Suppressor macrophage (primary cell): ENCODE data around the gene HLA-DMA.

Experiments
- DNase-seq, 4 experiments: peaks; one replicate each; pipeline ENCODE4 v3.0.0-alpha.2; 2020 to 2022

HLA-DMA gene

DNA sequence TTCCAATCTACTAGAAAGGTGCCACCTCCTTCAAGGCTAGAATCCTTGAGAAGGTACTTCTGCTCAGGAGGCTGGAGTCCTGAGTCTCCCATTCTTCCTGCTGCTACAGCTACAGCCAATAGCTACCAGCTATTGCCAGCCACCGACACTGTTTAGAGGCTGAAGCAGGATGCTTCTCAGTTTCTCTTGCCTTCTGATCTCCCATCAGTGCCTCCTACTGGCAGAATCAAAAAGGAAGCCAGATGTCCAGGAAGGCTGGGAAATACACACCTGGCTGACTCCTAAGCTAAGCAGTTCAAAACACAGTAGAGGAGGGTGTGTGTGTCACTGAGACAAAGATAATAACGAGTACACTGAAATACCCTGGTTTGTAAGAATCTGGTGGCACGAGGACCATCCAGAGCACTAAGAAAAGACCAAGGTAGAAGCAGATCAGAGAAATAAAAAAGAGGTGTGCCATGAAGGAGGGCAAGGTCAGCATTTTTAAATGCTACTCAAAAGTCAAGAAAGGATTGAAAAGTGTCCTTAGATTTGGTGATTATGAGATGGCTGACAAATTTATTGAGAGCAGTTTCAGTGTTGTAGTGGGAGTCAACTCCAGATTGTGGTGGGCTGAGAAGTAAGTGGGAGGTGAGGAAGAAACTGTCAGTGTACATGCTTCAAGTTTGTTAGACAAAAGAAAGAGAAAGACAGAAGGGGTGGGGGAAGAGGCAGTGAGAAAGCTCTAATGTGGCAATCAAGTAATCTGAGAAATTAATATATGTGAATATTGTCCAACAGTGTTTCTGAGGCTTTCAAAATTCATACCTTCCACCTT is 2.3 kb upstream of the HLA-DMA start:
- peak in 2 of 4 experiments; percentile 23 to 41 for DNase-seq

DNA sequence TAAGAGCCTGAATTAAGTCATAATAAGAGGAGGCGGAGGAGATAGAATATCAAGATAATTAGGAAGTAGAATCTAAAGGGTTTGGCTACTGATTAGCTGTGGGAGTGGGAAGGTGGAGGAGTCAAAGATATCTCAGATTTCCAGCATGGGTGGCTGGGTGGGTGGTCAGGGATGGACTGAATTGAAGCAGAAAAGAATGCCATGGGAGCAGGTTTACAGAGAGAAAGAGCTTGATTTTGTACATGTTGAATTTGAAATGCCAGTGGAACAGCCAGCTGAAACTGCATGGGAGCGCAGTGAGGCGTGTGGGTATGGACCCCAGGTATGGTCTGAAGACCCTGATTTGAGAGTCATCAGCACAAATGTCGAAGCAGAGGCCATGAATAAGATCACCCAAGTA is 1.4 kb upstream of the HLA-DMA start:
- DNase-seq: no peak

DNA sequence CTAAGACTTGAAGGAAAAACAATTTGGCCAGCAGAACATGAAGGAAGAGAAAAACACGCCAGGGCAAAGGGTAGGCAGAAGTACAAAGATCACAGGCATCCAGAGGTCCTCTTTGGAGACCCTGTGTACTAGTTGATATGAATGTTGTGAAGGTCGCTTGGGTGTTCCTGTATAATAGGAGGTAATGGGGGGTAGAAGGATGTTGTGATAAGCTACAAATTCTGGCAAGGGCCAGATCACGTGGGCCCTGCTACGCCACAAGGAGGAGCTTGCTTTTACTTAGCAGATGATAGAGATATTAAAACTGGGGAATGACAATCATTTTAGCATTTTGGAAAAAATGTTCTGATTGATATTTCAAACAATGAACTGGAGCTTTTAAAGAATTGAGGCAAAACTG is 878 bp upstream of the HLA-DMA start:
- DNase-seq: no peak

DNA sequence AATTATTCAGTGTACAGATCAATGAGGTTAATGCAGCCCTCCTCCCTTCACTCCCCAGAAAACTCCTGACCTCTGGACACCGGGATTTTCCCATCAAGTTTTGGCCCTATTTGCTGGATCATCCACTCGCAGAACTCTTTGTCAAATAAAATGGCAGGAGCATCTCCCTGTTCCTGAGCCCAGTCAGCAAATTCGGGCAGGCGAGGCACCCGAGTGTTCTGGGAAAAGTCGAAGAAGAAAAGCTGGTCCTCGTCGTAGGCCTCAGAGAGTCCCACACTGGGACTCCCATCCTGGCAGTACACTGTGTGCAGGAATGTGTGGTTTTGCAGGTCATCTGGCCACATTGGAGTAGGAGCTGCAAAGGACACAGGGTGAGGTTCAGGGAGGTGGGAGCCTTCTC is 2.4 kb downstream of the HLA-DMA start:
- no peak for DNase-seq

DNA sequence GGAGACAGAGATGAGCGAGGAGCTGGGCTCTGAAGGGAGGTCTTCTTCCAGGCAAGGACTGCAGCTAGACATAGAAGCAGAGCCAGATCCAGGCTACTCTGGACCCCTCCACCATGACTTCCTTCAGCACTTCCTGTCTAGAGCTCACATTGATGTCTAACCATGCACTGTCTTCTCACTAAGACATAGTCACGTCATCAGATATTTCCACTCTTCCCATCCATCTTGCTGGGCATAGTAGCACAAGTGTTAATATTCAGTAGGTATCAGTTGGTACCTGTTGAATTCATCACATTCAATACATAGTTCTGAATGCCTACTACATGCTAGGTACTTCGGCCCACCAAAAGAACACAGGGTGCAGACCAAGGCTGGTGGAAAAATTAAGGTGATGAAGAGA is 2.9 kb downstream of the HLA-DMA start:
- no peak for DNase-seq

DNA sequence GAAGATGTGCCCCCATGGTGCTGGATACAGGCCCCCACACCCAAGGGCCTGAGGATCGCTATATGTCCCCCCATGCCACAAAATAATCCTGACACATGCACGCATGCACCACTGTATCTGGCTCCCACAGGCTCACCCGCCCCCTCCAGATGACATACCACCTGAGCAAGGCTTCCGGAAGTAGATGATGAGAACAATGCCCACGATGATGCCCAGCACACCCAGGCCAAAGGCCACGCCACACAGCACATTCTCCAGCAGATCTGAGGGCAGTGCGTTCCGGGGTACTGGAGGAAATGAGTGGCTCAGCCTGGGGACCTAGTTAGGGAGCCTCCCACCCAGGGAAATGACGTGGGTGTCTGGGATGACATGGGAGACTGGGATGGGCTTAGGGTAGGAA is 3.8 kb downstream of the HLA-DMA start:
- no peak for DNase-seq

DNA sequence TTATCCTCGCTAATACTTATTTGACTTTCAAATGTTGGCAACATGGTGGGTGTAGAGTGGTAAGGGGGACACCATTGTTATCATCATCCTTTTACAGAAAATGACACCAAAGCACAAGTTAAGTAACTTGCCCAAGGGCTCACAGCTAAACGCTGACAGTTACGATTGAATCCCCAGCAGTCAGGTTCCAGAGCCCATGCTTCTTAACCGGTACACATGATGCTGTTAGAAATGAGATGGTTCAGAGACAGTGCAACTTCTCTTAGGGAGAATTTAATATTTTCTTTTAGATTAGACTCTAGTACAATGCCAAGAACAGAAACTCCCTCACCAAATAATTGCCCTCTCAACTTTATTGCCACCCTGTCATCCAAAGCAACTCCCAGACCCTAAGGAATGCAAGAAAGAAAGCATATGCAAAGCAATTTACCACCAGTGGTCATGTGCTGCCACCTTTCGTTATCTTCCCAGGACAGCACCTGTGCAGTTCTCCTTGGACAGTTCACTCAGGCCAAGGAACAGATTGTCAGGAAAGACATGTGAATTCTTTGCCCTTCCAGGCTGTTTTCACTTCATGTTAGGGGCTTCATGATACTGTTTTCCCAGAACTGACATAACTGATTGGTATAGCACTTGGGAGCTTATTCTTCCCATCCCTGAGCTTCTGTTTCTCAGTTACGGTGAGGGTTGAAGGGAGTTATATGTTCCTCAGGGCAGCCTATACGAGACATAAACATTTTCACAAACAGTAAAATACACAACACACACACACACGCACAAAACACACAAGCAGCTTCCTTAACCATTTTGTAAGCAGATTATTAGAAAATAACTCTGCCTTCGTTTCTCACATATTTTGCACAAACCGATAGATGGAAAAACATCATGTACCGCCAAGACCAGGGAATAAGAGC is 5.1 kb downstream of the HLA-DMA start:
- peak; percentile 56 to 69 (median 63) for DNase-seq

DNA sequence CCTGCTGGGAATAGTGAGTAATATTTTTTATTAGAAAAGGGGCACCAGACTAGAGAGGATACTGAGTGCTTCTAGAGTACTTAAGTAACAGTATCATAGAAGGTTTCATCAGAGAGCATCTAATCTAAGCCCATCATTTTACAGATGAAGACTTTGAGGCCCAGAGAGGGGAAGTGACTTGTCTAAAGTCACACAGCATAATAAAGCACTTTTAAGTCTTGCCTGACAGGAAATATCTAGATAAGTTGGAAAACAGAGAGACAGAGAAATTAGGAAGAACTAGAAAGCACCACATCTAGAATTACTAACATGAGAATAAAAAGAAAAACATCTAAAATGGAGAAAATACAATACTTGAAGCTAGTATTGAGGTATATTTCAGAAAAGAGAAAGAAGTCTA is 6.0 kb downstream of the HLA-DMA start:
- no peak for DNase-seq

DNA sequence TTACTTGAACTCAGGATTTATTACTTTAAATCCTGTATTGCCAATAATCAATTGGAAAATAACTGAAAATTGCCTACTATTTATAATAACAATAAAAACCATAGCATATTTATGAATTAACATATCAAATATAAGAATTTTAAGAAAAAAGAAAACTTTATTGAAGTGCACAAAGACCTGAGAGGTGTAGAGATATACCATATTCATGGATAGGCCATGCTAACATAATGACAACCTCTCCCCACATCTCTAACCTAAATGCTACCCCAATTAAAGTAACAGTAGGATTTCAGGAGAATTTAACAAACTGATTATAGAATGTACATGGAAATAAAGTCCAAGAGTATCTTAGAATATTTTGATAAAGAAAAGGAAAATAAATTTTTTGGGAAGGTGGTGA is 6.9 kb downstream of the HLA-DMA start:
- DNase-seq: no peak

DNA sequence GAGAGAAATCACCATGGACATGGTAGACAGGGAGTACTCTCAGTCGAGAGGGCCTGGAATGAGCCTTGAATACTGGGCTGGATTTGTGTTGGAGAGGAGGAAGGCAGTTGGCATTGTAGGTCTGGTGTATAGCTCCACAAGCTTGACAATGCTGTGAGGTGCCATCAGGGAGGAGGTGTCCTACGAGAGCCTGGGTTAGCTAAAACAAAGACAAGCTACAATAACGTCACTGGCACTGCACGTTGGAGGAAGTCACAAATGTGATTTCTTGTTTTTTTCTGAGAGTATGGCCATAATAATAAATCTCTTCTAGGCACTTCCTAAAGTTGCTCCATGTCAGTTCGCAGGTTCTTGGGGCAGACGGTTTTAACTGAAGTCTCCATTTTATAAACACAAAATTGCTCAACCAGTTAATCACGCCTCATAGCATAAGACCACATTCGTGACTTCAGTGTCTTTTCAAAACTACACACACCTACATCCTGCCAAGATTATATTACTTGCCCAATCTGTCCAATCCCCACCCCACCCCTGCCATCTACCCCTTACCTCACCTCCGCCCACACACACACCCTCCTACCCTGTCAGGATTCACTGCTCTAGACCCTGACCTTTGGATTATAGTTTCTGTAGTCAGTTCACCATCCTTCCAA is 7.7 kb downstream of the HLA-DMA start:
- DNase-seq: peak; percentile 79 to 93 (median 88)

DNA sequence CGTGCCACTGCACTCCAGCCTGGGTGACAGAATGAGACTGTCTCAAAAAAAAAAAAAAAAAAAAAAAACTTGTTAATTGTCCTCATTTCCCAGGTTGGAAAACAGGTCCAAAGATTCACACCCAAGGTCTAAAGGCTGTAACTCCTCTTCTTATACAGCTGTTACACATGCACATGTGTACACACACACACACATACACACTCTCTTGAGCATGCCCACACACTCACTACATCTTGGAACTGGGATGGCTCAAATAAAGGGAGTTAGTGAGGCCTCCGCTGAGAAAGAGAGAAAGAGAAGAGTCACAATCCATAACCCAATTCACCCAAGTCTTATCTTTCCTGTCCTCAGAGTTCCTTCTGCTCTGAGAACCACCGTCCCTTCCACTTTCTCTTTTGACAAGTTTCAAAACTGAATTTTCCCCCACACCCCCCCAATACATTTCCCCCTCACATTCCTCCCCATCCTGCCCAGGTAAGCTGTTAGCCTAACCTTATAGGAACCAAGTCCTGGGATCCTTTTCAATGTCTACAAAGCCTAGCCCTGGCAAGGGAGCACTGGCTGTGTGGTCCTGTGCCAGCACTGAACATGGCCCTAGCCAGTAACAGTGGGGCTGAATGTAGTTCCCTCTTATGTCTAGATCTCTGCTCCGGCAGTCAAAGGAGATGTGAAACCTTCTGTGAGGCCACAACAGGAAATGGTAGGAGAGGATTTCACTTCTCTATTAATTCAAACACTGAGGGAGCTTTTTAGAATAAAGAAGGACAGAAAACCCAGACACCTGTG is 8.8 kb downstream of the HLA-DMA start:
- DNase-seq: peak; percentile 87 to 94 (median 90)

DNA sequence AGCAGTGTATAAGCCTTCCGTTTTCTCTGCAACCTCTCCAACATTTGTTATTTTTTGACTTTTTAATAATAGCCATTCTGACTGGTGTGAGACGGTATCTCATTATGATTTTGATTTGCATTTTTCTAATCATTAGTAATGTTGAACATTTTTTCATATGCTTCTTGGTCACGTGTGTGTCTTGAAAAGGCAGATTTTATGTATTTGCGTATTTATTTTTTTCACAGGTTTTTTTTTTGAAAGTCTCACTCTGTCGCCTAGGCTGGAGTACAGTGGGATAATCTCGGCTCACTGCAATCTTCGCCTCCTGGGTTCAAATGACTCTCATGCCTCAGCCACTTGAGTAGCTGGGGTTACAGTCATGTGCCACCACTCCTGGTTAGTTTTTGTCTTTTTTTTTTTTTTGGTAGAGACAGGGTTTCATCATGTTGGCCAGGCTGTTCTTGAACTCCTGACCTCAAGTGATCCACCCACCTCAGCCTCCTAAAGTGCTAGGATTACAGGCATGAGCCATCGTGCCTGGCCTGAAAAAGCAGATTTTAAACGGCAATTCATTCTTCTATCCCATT is 10.3 kb downstream of the HLA-DMA start:
- peak in 1 of 4 experiments; percentile 50 for DNase-seq

DNA sequence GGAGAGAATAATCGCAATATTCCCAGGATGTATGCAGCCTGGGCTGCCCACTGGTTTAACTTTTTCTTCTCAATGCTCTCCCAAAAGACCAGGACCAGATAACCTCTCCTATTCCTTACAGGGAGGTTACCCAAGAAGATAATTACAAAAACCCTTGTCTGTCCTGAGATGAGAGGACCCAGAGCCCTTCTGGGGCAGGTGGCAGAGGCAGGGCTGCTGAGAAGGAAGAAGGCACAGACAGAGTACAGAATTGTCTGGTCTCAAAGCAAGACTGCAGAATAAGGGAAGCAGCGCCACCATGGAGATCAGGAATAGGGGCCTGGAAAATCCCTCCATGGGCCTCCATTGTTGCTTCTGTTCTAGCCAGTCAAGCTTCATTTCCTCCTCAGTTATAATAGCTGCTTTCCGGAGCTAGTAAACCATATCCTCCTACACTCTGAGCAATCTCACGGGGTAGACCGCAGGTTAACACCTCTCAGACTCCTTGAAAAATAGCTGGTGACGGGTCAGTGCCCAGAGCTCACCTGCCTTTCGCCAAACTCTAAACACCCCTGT is 11.6 kb downstream of the HLA-DMA start:
- DNase-seq: peak; percentile 28 to 61 (median 56)

DNA sequence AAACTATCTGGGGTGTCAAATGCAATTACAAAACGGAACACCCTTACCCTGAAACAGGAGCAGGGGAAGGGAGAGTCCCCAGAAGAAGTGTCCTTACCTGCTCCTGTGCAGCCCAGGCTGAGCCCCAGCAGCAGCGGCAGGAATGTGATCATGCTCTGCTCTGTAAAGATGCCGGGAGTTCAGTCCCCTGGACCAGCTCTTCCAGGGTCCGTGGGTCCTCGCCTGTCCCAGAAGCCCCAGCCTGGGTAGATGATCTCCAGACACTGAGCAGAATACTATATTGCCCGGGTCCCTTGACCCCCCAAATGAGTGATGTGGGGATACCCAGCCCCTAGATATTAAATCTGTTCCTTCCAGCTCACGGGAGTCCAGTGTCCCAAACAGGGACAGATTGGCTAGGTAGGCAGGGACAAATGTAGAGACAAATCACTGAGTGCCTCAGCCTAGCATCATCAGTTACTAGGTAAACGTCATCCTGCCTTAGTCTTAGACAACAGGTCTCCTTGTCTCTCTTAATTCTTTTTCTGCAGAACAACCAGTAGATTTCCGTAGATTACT is 12.2 kb downstream of the HLA-DMA start, which contains the start of gene HLA-DMB:
HLA-DMB (minus strand) TSS at position 373 of the 558 bp plus-strand sequence; CDS start at position 152, 221 bp downstream.
- DNase-seq: peak; percentile 76 to 93 (median 86)

DNA sequence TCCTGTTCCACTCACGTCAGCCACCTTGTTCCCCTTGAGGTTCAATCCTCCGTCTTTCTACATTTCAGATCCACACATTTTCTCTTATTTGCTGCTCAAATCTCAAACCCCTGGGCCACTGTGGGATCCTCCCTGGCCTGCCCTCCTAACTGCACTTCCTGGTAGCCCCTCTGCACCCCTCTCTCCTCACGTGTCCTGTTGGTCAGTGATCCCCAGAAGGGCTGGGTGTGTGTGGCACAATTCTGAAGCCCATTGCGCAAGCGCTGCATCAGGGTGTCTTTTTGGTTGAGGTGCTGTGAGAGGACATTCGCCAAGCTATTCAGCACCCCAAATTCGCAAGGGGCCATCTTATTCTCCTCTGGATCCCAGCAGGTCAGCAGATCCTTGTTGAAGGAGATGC is 14.4 kb downstream of the HLA-DMA start:
- DNase-seq: peak in 2 of 4 experiments; percentile 7 to 42

DNA sequence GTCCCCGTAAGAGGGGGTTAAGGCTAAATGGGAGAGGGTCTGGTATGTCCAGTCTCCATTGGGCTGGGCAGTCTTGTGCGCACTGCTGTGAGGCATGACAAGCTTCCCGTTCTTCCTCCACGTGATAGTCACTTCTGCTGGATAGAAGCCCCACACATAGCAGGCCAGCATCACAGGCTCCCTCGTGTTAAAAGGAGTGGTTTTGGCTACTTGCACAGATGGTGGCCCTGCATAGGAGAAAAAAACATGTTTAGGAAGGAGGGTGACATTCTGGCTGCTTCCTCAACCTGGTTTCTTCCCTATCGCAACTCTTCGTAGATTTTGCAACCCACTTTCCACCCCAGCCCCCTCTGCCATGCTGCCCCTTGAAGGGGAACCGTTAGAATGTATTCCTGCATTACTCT is 15.7 kb downstream of the HLA-DMA start:
- DNase-seq: peak; percentile 84 to 94 (median 91)

DNA sequence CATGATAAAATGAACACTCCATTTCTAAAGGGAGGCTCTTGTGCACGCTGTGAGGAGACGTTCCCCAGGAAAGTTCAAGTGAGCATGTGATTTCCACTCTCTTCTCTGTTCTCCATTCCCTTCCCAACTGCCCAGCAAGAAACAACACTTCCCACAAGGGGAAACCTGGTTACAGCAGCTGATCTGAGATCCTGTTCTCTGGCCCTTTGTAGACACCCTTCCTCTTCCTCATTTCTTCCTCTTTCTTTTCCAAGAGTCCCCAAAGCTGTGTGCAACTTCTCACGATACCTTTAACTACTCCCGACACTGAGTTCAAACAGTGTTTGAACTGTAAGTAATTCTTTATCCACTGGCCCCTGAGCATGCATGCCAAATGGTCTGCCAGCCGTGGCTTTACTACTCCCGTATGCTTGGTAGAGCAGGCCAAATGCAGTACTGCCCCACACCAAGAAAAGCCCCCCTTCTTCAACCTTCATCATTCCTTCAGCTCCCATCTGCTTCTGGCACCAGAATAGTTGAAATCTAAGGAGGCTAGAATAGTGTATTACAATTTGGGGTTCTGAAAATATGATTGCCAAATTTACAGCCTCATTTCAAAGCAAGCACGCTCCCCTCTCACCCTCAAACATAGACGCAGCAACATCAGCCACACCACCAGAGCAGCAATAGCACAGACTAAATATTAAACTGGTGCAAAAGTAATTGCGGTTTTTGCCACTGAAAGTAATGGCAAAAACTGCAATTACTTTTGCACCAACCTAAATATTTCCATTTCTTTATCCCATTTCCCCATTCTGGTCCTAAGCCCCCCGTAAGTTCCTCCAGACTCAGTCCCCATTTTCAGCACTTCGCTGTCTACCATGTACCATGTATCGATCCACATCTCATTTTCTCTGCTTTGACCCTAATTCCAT is 16.4 kb downstream of the HLA-DMA start:
- DNase-seq: peak; percentile 65 to 86 (median 82)

DNA sequence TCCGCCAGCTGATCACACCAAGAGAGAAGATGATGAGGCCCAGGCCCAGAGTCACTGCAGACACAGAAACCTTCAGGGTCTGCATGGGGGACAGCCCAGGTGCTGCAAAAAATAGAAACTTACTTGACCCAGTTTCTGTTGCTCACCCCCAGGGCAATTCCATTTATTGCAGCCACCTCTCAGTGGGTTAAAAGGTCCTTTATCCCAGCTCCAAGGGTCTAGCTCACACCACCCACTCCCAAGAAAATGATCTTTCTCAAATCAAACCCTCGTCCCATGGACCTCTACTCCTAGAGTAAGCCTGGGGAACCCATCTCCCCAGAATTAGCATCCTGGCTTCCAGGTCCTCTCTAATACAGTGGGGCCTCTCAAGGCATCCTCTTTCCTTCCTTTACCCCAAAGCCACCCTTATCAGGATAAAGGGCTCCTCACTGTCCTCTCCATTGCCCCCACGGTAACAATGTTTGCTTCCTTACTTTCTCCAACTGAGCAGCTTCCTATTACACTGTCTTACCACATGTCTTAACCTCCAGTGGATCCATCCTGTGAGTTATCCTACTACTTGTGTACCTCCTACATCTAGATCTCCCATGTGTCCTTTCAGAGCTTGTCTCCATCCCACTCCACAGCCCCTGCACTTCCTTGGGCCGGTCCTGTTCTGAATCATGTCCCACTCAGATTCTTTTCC is 17.2 kb downstream of the HLA-DMA start:
- DNase-seq: no peak

DNA sequence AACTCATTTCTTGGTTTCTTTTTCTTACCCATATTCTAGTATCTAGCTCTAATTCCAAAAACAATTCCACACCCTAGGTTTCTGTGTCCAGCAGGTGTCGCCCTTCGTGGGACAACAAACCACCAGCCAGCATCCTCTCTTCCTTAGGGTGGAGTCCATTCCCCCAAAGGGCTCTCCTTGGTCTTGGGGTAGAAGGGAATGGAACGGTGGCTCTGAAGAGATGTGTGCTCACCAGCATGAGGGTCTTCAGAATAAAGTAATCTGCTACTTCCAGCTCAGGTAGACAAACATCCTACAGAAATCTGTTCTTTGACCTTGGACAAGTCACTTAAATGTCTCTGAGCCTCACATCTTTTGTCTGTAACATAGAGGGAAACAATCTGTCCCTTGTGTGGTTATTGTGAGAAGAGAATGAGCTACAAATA is 19.2 kb downstream of the HLA-DMA start:
- DNase-seq: peak; percentile 82 to 90 (median 89)
